HG02852 (cell line): ENCODE results near the gene NUP54.

Experiments
- ATAC-seq: cut with Tn5 transposase; IDR thresholded peaks from one replicate; pipeline ENCODE4 v1.9.1; 2021; ENCODE audit warnings: mild to moderate bottlenecking, moderate library complexity; ENCODE audit not compliant: unreplicated experiment

The NUP54 gene, protein sequence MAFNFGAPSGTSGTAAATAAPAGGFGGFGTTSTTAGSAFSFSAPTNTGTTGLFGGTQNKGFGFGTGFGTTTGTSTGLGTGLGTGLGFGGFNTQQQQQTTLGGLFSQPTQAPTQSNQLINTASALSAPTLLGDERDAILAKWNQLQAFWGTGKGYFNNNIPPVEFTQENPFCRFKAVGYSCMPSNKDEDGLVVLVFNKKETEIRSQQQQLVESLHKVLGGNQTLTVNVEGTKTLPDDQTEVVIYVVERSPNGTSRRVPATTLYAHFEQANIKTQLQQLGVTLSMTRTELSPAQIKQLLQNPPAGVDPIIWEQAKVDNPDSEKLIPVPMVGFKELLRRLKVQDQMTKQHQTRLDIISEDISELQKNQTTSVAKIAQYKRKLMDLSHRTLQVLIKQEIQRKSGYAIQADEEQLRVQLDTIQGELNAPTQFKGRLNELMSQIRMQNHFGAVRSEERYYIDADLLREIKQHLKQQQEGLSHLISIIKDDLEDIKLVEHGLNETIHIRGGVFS

DNA sequence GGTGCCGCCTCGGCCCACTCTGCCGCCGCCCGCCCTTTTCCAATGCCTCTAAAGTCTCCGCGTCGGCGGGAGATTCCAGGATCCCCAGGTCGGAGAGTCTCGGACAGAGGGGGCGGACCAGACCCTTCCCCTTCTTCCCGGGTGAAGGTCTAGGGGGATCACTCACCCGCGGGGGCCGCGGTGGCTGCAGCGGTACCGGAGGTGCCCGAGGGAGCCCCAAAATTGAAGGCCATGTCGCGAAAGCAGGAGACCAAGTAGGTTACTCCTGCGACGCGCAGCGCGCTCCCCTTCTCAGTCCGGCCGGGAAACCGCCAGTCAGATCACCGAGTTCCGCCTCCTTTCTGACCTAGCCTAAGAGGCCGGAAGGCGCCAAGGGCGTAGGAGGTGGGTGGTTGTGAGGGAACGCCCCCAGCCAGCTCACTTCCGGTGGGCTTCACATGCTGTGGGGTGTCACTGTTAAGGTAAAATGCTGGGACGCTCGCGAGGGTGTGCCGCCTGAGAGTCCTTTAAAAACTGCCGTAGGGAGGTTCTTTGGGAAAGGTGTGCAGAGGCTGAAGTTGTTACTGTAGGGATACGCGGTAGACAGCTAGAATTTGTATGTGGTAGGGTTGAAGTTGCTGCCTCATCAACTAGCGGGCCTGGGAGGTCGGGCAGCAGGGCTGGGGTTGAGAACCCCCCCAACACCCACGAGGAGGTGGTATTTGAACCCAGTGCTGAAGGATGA, at the start of gene NUP54:
TSS of gene NUP54 (minus strand) at position 256 of the 724 bp plus-strand sequence. CDS start at position 233, 23 bp downstream.
- ATAC-seq, result peak; percentile 98

DNA sequence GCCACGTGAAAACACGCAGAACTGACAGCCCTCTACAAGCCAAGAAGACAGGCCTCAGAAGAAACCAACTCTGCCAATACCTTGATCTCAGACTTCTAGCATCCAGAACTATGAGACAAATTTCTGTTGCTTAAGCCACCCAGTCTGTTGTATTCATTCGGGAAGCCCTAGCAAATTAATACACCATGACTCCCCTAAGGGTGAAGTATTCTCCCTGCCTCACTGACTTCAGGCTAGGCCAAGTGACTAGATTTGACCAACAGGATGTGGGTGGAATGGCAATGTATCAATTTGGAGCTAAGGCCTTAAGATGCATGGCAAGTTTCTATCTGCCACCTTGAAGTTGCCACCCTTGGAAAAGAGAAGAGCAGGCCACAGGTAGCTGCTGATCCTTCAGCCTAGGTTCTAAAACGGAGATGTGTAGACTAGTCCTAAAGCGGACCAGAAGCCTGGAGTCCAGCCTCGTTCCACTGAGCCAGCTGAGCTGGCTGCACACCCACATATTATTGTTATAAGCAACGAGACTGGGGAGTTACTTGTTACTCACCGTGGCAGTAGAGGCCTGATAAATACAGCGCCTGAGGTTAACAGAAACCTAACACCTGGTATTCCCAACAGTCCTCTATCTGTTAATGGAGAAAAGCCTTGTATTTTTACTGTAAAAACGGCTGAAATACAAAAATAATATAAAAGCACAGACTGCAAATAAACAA, 49.0 kb upstream of the NUP54 start:
- ATAC-seq, result no peak

- ATAC-seq, result no peak
Observed at GRCh38 chr4:76196376-76196775, 48.2 kb upstream of the NUP54 start.

GRCh38 chr4:76195326-76195725, 47.1 kb upstream of the NUP54 start:
- no peak for ATAC-seq

- ATAC-seq, result no peak
Observed at GRCh38 chr4:76194325-76194724, 46.1 kb upstream of the NUP54 start.

DNA sequence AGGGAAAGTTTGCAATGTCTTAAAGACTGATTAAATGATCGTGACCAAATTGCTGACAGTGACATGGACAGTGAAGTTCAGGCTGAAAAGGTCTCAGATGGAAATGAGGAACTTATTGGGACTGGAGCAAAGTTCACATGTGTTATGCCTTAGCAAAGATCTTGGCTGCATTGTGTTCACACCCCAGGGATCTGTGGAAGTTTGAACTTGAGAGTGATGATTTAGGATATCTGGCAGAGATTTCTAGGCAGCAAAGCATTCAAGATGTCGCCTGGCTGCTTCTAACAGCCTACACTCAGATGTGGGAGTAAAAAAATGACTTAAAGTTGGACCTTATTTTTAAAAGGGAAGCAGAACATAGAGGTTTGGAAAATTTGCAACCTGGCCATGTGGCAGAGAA, 44.0 kb upstream of the NUP54 start:
- ATAC-seq, result no peak

GRCh38 chr4:76188557-76188956, 40.4 kb upstream of the NUP54 start:
- ATAC-seq, result no peak

GRCh38 chr4:76188149-76188548, 40.0 kb upstream of the NUP54 start:
- ATAC-seq, result no peak

DNA sequence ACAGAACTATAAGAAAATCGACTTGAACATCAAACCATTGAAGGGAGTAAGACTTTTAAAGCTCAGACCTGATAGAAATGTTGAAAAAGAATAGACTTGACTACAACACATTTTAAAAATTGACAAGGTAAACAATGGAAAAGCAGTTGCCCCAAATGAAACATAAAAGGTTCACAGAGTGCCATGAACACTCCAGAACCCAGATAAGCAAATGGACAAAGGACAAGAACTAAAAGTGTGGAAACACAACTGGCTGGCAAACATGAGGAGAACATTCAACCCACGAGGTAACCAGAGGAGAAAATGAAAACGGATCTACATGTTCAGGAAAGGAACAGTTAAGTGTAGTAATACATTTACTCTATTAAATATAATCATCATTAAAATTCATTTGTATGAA, 39.0 kb upstream of the NUP54 start:
- ATAC-seq, result no peak

DNA sequence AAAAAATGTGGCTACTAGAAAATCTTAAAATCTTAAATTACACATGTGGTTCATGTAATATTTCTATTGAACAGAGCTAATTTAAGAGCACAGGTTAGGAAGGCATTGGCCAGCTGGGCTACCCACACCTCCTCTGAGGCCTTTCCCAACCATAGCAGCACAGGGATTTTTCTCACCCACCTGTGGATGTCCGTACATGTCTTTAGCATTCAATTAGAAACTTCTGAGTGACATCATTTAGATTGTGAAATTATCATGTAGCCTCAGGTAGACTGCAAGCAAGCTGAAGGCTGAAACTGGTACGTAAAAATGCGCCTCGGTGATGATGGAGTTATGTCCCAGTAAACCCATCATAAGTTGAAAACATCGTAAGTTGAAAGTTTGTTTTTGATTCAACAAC, 34.3 kb upstream of the NUP54 start:
- ATAC-seq, result no peak

- peak; percentile 92 for ATAC-seq
Observed at GRCh38 chr4:76179398-76180318, 31.5 kb upstream of the NUP54 start.

GRCh38 chr4:76178296-76178695, 30.1 kb upstream of the NUP54 start:
- no peak for ATAC-seq

- no peak for ATAC-seq
Observed at GRCh38 chr4:76177709-76178108, 29.5 kb upstream of the NUP54 start.

DNA sequence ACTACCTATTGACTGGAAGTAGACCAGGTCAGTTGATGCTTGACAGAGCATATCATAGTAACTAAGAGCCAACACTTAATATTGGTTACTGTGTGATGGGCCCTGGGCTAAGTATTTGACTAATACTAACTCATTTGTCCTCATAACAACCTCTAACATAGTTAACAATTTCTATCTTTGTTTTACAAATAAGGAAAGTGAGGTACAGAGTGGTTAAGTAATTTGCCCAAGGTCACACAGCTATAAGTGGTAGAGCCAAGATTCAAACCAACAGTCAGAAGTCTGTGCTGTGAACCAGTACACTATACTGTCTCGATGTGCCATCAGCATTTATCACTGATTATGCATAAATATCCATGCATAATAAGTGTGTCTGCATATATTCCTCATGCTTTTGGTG, 27.1 kb upstream of the NUP54 start:
- ATAC-seq, result no peak

GRCh38 chr4:76174216-76174615, 26.0 kb upstream of the NUP54 start:
- no peak for ATAC-seq

DNA sequence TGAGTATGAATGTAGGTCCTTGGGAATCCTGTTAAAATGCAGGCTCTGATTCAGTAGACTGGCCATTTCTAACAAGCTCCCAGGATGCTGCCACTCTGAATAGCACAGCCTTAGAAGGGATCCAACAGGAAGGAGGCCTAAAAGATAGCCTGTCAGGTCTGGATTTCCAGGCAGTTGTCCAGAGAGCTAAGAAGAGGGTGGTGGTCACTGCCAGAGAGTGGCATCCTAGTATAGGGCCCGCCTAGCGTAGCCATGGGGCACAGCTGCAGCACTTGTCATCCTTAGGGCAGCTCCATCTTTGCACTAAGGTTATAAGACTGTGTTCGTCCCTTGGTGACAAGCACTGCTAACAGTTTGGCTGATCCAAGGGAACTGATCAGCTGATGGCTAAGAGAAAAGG, 20.5 kb upstream of the NUP54 start:
- no peak for ATAC-seq

DNA sequence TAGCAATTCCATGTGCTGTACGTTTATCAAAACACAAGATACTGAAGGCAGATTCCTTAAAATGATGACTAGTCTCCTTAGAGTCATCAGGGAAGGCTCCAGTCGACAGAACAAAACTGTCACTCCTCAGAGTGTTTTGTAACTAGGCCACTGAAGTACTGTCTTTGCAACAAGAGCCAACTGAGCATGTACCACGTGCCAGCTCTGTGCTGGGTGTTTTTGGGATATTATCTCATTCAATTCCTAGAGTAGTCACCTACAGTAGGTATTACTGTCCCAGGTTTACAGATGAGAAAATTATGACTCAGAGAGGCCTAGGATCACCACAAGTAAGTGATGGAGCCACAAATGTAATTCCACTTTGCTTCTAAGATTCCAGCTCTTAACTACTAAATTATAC, 18.3 kb upstream of the NUP54 start:
- no peak for ATAC-seq

DNA sequence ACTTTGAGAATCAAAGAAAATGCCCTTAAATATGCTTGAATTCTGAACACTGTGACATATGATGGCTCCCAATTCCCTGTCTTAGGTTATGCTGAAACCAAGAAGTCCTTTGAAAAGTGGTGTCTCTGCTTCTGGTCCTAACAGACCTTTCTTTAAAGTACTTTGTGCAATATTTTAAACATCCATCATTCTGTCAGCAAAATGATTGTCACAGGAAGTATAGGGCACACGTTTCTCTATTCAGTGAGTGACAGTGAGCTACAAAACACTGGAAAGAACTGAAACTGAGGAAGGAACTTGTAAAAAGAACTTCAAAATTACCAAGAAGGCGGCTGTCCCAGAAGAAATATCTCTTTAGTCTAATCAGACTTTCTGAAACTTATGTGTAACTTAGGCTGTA, 12.2 kb upstream of the NUP54 start:
- ATAC-seq, result no peak

GRCh38 chr4:76156635-76157034, 8.4 kb upstream of the NUP54 start:
- ATAC-seq, result no peak

DNA sequence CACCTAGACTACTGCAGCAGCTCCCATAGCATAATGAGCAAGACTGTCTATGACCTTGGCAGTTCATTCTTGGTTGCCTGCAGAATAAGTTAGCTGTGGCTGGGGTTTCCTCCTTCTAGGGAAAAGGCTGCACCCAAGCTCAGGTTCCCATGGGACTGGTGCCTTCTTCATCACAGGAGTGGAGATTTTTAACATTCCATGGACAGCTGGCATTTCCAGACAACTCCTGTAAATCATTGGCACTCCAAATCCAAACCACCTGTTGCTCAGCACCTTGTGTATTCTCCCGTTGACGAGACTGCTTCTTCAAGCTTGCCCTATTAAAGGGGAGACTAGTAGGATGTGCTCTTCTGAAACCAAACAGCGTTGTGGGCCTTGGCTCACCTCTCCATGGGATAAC, 7.8 kb upstream of the NUP54 start:
- ATAC-seq, result no peak
